Karpas-422 (cell line): ENCODE data around the gene CNNM1. TPM values are rescaled to one million over a fixed set of nuclear protein-coding genes. Genes with fewer than 3 reads are reported as not detected.

Experiments
- DNase-seq: peaks from one replicate; pipeline ENCODE4 v3.0.0-alpha.2; 2015
- H2AFZ ChIP-seq: fragments of 200-600 bp; sonication (generic); 2 replicates; pipeline ENCODE4 v1.6.1; 2014; ENCODE audit warnings: antibody characterized with exemption, low read length, mixed read lengths
- H3K27ac ChIP-seq: fragments of 200-600 bp; sonication (generic); 2 replicates; pipeline ENCODE4 v1.5.1; 2014; ENCODE audit warnings: mild to moderate bottlenecking, low read length, moderate library complexity
- H3K27me3 ChIP-seq: fragments of 200-600 bp; sonication (generic); 2 replicates; pipeline ENCODE4 v1.6.1; 2014; ENCODE audit warnings: low read length, mixed read lengths
- H3K36me3 ChIP-seq: fragments of 200-600 bp; sonication (generic); 2 replicates; pipeline ENCODE4 v1.6.1; 2014; ENCODE audit warnings: low read length, mixed read lengths; ENCODE audit not compliant: insufficient read depth
- H3K4me1 ChIP-seq: fragments of 200-600 bp; sonication (generic); 2 replicates; pipeline ENCODE4 v1.6.1; 2014; ENCODE audit warnings: mild to moderate bottlenecking, low read length, mixed read lengths
- H3K4me2 ChIP-seq: fragments of 200-600 bp; sonication (generic); 2 replicates; pipeline ENCODE4 v1.6.1; 2014; ENCODE audit warnings: low read length, low read depth, mild to moderate bottlenecking; ENCODE audit not compliant: poor library complexity, severe bottlenecking
- H3K4me3 ChIP-seq: fragments of 200-600 bp; sonication (generic); 2 replicates; pipeline ENCODE4 v1.5.1; 2014; ENCODE audit warnings: mild to moderate bottlenecking, antibody characterized with exemption, low read length, mixed read lengths
- H3K79me2 ChIP-seq: fragments of 200-600 bp; sonication (generic); 2 replicates; pipeline ENCODE4 v1.6.1; 2014; ENCODE audit warnings: mild to moderate bottlenecking, low read length, mixed read lengths
- H3K9ac ChIP-seq: fragments of 200-600 bp; sonication (generic); 2 replicates; pipeline ENCODE4 v1.6.0; 2014; ENCODE audit warnings: low read length
- H3K9me2 ChIP-seq: fragments of 200-600 bp; sonication (generic), shearing (Covaris generic); replicated peaks from 2 replicates; pipeline ENCODE4 v1.6.0; 2014; ENCODE audit warnings: mild to moderate bottlenecking, low read length, moderate library complexity; ENCODE audit not compliant: insufficient read depth
- H3K9me3 ChIP-seq: fragments of 300-700, 200-600 bp; sonication (generic); 2 replicates; pipeline ENCODE4 v1.6.1; 2014; ENCODE audit warnings: low read length, mixed read lengths
- H4K20me1 ChIP-seq: fragments of 200-600 bp; sonication (generic); 2 replicates; pipeline ENCODE4 v1.6.1; 2014; ENCODE audit warnings: mild to moderate bottlenecking, antibody characterized with exemption, low read length, low read depth; ENCODE audit not compliant: insufficient read depth
- total RNA-seq: library from RNA; depleted of rRNA; stranded (reverse); fragments of >200 nt; shearing (Covaris generic); gene quantifications from 2 replicates; pipeline ENCODE4 v1.2.3, GENCODE V29; 2014; ENCODE audit warnings: low replicate concordance

The CNNM1 gene
- total RNA-seq, 1 experiment from 2014 or later, result not detected

DNA sequence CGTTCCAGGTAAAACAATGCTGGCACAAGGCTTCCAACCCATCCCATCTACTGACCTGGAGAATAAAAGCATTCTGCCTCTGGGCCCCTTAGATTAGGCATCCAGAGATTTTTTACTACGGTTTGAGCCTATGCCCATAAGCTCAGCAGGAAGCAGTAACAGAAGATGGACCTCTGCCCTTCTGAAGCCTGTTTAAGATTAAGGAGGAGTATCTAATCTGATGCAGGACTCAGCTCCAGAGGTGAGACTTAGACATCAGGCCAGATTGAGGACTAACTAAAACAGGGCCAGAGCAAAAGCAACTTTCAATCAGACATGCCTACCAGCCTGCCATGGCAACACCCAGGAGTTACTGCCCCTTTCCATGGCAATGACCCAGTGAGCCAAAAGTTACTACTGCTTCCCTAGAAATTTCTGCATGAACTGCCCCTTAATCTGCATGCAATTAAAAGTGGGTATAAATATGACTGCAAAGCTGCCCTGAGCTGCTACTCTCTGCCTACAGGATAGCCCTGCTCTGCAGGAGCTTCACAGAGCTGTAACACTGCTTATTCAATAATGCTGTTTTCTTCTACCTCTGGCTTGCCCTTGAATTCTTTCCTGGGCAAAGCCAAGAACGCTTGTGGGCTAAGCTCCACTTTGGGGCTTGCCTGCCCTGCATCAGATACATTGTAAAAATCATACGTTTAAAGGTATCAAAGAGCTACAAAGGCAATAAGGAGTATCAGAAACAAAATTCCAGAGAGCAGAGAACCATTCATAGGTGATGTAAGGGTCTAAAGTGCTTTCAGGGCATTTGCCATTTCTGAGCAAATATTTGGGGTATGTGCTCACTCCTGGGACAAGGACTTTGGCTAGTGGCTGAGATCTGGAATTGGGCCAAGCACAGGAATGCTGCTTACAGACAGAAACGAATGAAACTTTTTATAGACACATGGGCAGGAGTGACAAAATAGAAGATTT is 25.0 kb upstream of the CNNM1 start:
- no peak overlapping the region for H3K9ac ChIP-seq
- peaks cover 6% of the 10 kb centered on the region for H3K9me3 ChIP-seq
- no peak for DNase-seq
- no peaks in the 10 kb centered on the region for H4K20me1 ChIP-seq
- H3K27ac ChIP-seq, result no peak overlapping the region
- no peaks in the 10 kb centered on the region for H3K36me3 ChIP-seq
- no peaks in the 10 kb centered on the region for H3K27me3 ChIP-seq
- no peaks in the 10 kb centered on the region for H3K4me1 ChIP-seq
- H3K9me2 ChIP-seq, result no peaks in the 10 kb centered on the region
- H3K79me2 ChIP-seq, result no peaks in the 10 kb centered on the region
- H2AFZ ChIP-seq, result no peak overlapping the region
- H3K4me2 ChIP-seq, result no peak overlapping the region
- no peak overlapping the region for H3K4me3 ChIP-seq

DNA sequence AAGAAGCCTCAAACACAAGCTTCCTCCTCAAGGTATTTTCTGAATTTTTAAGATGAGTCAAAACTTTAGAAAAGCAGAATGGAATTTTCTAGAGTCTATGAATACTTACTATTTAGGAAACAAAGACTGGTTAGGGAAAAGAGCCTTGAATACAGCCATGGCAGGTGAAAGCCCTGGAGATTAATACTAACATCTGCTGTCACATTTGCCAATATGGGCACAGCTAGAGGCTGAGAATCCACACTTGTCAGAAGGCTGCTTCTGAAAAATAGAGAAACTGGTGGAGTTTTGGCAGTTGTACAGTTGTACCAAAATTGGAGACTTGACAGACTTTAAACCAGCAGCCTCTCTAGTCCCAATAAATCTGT is 24.3 kb upstream of the CNNM1 start:
- Histone ChIP-seq H3K4me2 (no peak overlapping the region), H3K27ac (no peak overlapping the region), H3K79me2 (no peaks in the 10 kb centered on the region), H4K20me1 (no peaks in the 10 kb centered on the region), H3K9me2 (no peaks in the 10 kb centered on the region), H3K9me3 (peaks cover 6% of the 10 kb centered on the region), H3K36me3 (no peaks in the 10 kb centered on the region), H3K4me1 (no peaks in the 10 kb centered on the region), H2AFZ (no peak overlapping the region), H3K4me3 (no peak overlapping the region), H3K9ac (no peak overlapping the region), H3K27me3 (no peaks in the 10 kb centered on the region)
- no peak for DNase-seq

DNA sequence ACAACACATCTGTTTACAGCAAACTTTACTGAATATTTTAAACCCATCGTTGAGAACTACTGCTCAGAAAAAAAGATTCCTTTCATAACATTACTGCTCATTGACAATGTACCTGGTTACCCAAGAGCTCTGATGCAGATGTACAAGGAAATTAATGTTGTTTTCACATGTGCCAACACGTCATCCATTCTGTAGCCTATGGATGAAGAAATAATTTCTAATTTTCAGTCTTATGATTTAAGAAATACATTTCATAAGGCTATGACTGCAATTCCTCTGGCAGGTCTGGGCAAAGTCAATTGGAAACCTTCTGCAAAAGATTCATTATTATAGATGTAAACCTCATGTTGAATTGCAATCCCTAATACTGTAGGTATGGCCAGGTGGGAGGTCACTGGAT is 16.7 kb upstream of the CNNM1 start:
- Histone ChIP-seq H3K4me3 (no peak overlapping the region), H3K27me3 (no peaks in the 10 kb centered on the region), H4K20me1 (no peaks in the 10 kb centered on the region), H3K27ac (no peak overlapping the region), H3K36me3 (no peaks in the 10 kb centered on the region), H3K9me2 (no peaks in the 10 kb centered on the region), H3K9me3 (peaks cover 6% of the 10 kb centered on the region), H3K4me2 (no peak overlapping the region), H3K4me1 (no peaks in the 10 kb centered on the region), H3K79me2 (no peaks in the 10 kb centered on the region), H3K9ac (no peak overlapping the region), H2AFZ (no peak overlapping the region)
- no peak for DNase-seq

DNA sequence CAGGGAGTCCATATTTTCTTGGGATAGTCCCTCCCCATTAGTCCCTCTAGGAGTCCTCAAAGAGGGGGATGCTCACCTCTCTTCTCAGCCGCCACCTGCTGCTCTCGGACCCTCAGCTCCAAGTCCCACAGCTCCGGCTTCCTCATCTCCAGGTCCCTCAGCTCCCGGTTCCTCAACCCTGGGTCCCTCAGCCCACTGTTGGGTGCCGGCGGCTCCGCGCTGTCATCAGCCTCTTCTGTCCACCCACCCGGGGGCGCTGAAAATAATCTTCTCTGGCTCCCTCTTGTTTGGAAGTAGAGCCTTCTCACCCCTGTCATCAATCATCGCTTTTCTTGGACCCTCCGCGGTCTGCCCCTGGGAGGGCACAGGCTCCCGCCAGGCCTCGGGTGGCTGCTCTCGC is 13.3 kb upstream of the CNNM1 start:
- no peak overlapping the region for H3K4me2 ChIP-seq
- no peaks in the 10 kb centered on the region for H4K20me1 ChIP-seq
- H3K9me3 ChIP-seq, result no peaks in the 10 kb centered on the region
- no peak overlapping the region for H3K4me3 ChIP-seq
- no peaks in the 10 kb centered on the region for H3K9me2 ChIP-seq
- no peak for DNase-seq
- no peak overlapping the region for H2AFZ ChIP-seq
- no peaks in the 10 kb centered on the region for H3K27me3 ChIP-seq
- H3K4me1 ChIP-seq, result no peaks in the 10 kb centered on the region
- no peaks in the 10 kb centered on the region for H3K36me3 ChIP-seq
- H3K27ac ChIP-seq, result no peak overlapping the region
- no peak overlapping the region for H3K9ac ChIP-seq
- no peaks in the 10 kb centered on the region for H3K79me2 ChIP-seq

DNA sequence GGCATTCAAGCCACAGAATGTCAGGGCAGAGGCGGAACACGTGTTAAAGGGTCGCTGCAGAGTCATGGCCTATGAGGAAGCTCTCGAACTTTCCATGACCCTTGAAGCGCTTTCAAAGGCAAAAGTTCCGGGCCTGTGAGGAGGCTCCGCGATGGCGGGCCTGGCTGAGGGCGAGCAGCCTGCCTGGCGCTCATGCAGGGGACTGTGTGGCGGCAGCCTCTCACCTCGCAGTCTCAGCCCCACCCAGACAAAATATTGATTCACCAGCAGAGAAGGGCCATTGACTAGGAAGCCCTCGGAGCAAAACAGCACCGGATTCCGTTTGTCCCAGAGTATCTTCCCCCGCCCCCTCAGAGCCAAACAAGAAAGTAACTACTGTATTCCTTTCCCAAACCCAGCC is 12.8 kb upstream of the CNNM1 start:
- no peaks in the 10 kb centered on the region for H3K9me2 ChIP-seq
- H3K4me3 ChIP-seq, result no peak overlapping the region
- no peaks in the 10 kb centered on the region for H3K4me1 ChIP-seq
- H2AFZ ChIP-seq, result no peak overlapping the region
- H3K9ac ChIP-seq, result no peak overlapping the region
- no peaks in the 10 kb centered on the region for H3K79me2 ChIP-seq
- no peaks in the 10 kb centered on the region for H3K36me3 ChIP-seq
- no peak overlapping the region for H3K4me2 ChIP-seq
- no peak overlapping the region for H3K27ac ChIP-seq
- H3K9me3 ChIP-seq, result no peaks in the 10 kb centered on the region
- H4K20me1 ChIP-seq, result no peaks in the 10 kb centered on the region
- no peak for DNase-seq
- no peaks in the 10 kb centered on the region for H3K27me3 ChIP-seq

DNA sequence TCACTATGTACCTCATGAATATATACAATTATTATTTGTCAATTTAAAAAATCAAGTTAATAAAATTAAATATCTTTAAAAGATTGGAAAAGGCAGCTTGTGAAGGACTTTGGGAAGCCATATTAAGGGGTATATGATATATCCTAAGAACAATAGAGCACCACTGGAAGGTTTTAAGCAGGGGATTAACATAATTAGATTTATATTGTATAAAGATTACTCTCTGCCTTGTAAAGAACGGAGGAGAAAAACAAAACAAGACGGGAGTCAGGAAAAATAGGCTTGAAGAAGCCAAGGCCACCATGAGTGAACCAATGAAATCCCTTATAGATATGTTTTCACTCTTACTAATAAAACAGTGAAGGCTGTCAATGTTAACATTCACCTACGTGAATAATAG is 11.1 kb upstream of the CNNM1 start:
- H3K79me2 ChIP-seq, result no peaks in the 10 kb centered on the region
- no peak overlapping the region for H3K27ac ChIP-seq
- H3K9ac ChIP-seq, result no peak overlapping the region
- no peak overlapping the region for H2AFZ ChIP-seq
- no peak overlapping the region for H3K4me2 ChIP-seq
- no peaks in the 10 kb centered on the region for H4K20me1 ChIP-seq
- H3K4me1 ChIP-seq, result no peaks in the 10 kb centered on the region
- H3K9me3 ChIP-seq, result no peaks in the 10 kb centered on the region
- H3K36me3 ChIP-seq, result no peaks in the 10 kb centered on the region
- no peaks in the 10 kb centered on the region for H3K27me3 ChIP-seq
- DNase-seq, result no peak
- H3K9me2 ChIP-seq, result no peaks in the 10 kb centered on the region
- no peak overlapping the region for H3K4me3 ChIP-seq

DNA sequence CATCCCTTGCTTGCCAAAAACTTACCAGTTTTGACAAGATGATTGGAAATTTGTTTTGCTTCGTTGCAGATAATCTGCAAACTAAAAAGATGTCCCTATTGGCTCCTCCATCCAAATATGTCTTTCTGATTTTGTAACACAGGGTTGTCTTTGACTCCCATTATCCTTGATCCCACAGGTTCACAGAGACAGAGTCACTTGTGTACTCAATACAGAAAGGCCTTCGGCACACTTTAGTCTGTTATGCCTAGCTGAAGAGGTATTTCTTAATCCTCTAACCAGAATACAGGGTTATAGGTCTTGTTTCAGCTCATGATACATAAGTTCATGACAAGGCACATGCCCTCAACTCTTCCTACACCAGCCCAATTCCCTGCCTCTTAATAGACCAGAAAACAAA is 10.7 kb upstream of the CNNM1 start:
- no peaks in the 10 kb centered on the region for H3K79me2 ChIP-seq
- no peak overlapping the region for H2AFZ ChIP-seq
- H3K4me1 ChIP-seq, result no peaks in the 10 kb centered on the region
- no peaks in the 10 kb centered on the region for H4K20me1 ChIP-seq
- H3K4me3 ChIP-seq, result no peak overlapping the region
- no peak overlapping the region for H3K27ac ChIP-seq
- no peaks in the 10 kb centered on the region for H3K9me2 ChIP-seq
- no peak overlapping the region for H3K9ac ChIP-seq
- H3K9me3 ChIP-seq, result no peaks in the 10 kb centered on the region
- H3K36me3 ChIP-seq, result no peaks in the 10 kb centered on the region
- DNase-seq, result no peak
- no peak overlapping the region for H3K4me2 ChIP-seq
- no peaks in the 10 kb centered on the region for H3K27me3 ChIP-seq

DNA sequence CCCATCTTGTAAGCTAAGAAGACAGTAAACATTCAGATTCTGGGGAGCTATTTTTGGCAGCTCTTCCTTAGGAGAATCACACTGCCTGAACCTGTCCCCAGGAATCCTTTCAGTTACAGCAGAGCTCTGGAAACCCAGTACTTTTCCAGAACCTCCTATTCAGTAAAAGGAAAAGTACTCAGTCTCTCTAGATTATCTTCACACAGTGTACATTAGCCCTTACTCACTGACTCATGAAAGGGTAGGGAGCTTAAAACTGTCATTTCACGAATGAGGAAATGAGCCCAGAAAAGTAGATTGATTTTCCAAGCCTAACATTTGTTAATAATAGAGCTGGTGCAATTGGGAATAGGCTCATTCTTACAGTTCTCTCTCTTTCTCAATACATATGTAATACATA is 3.9 kb upstream of the CNNM1 start:
- Histone ChIP-seq H3K4me1 (no peaks in the 10 kb centered on the region), H3K9me3 (no peaks in the 10 kb centered on the region), H3K79me2 (no peaks in the 10 kb centered on the region), H3K9ac (no peak overlapping the region), H3K36me3 (no peaks in the 10 kb centered on the region), H3K4me2 (no peak overlapping the region), H3K27me3 (no peaks in the 10 kb centered on the region), H3K9me2 (no peaks in the 10 kb centered on the region), H4K20me1 (no peaks in the 10 kb centered on the region), H3K27ac (no peak overlapping the region), H3K4me3 (no peak overlapping the region), H2AFZ (no peak overlapping the region)
- DNase-seq, result no peak
